Gastroesophageal sphincter (tissue), 4 donors: ENCODE data around the gene CLTC. TPM values are rescaled to one million over a fixed set of nuclear protein-coding genes. Genes with fewer than 3 reads are reported as not detected.

Experiments
- ATAC-seq: fragments of 150-250 bp; one replicate; pipeline ENCODE4 v1.9.1; 2016; ENCODE audit warnings: mild to moderate bottlenecking, moderate library complexity
- H3K27ac ChIP-seq, 4 donors: fragments of 200-600 bp; sonication (generic) in 3 of 4; 1 replicate in 3 of 4; 2 replicates in 1 of 4; pipeline ENCODE4 v1.5.1; 2016 to 2019
- H3K27me3 ChIP-seq: fragments of 200-600 bp; sonication (generic); one replicate; pipeline ENCODE4 v1.5.1; 2019
- H3K36me3 ChIP-seq, 2 donors: fragments of 200-600 bp; sonication (generic); one replicate each; pipeline ENCODE4 v1.5.1; 2019; ENCODE audit warnings: control low read depth in 1 of 2
- H3K4me1 ChIP-seq, 3 donors: fragments of 200-600 bp; sonication (generic); 1 replicate in 2 of 3; 2 replicates in 1 of 3; pipeline ENCODE4 v1.5.1; 2016 to 2019; ENCODE audit warnings: control low read depth in 2 of 3
- H3K4me3 ChIP-seq, 2 donors: fragments of 200-600 bp; sonication (generic); one replicate each; pipeline ENCODE4 v1.5.1; 2019; ENCODE audit warnings: mild to moderate bottlenecking in 1 of 2, moderate library complexity in 1 of 2
- H3K9me3 ChIP-seq, 3 donors: fragments of 200-600 bp; sonication (generic); one replicate each; pipeline ENCODE4 v1.5.1; 2017 to 2019; ENCODE audit warnings: control low read depth in 2 of 3
- CTCF ChIP-seq, 4 experiments: fragments of 200-600 bp in 2 of 4; fragments of 450-650 bp in 2 of 4; sonication (generic) in 1 of 4; IDR thresholded peaks; one replicate each; pipeline ENCODE4 v1.5.1; 2017 to 2019; ENCODE audit warnings: antibody characterized with exemption in 4 of 4, mild to moderate bottlenecking in 2 of 4, moderate library complexity in 2 of 4
- EP300 ChIP-seq: sonication (generic); formaldehyde crosslinking; IDR thresholded peaks from one replicate; pipeline ENCODE4 v1.6.1; 2017; ENCODE audit warnings: antibody characterized with exemption, mild to moderate bottlenecking
- POLR2A ChIP-seq, 2 donors: fragments of 450-650 bp; IDR thresholded peaks; one replicate each; pipeline ENCODE4 v1.6.1; 2017; ENCODE audit warnings: antibody characterized with exemption in 2 of 2, mild to moderate bottlenecking in 2 of 2, moderate library complexity in 1 of 2
- POLR2AphosphoS5 ChIP-seq: sonication (generic); formaldehyde crosslinking; IDR thresholded peaks from one replicate; pipeline ENCODE4 v1.6.1; 2017; ENCODE audit warnings: antibody characterized with exemption
- WGBS, 2 donors: methylation state at CpG; one replicate each; pipeline ENCODE4 v1.1.5; 2018; ENCODE audit warnings: low coverage in 1 of 2; 5-methylcytosine and 5-hydroxymethylcytosine counted together
- total RNA-seq, 4 donors: library from RNA; depleted of rRNA; stranded (reverse); fragments of >200 nt; gene quantifications; one replicate each; pipeline ENCODE4 v1.1.0, GENCODE V29; 2016

Gene CLTC
- total RNA-seq, 4 donors from 2014 or later = 290 to 342 (median 317) TPM

- peaks cover 0 to 16% (median 8%) of the 10 kb centered on the region in 3 donors for H3K4me1 ChIP-seq
- ATAC-seq = no peak
- H3K27me3 ChIP-seq = no peaks in the 10 kb centered on the region
- H3K4me3 ChIP-seq = no peak overlapping the region
- 78 to 82% methylated on average over 5 of the region's 5 CpGs for WGBS, 2 donors
- H3K36me3 ChIP-seq = peaks cover 22 to 96% of the 10 kb centered on the region in 2 donors
- no peak overlapping the region for H3K27ac ChIP-seq
- no peaks in the 10 kb centered on the region for H3K9me3 ChIP-seq
- TF ChIP-seq CTCF (IDR thresholded peaks at IDR 0.05) (no peak), POLR2A (IDR thresholded peaks at IDR 0.05) (no peak), EP300 (no peak)
Measured at GRCh38 chr17:59666235-59666634, 46.5 kb downstream of the CLTC start.

GRCh38 chr17:59668816-59669215 lies 49.1 kb downstream of the CLTC start:
- Histone ChIP-seq H3K4me1 (peaks cover 0 to 16% (median 8%) of the 10 kb centered on the region in 3 donors), H3K27ac (no peak overlapping the region), H3K27me3 (no peaks in the 10 kb centered on the region), H3K36me3 (peaks cover 10 to 89% of the 10 kb centered on the region in 2 donors), H3K9me3 (no peaks in the 10 kb centered on the region), H3K4me3 (no peak overlapping the region)
- ATAC-seq = no peak
- 17 to 42% methylated on average over 3 of the region's 3 CpGs for WGBS, 2 donors
- TF ChIP-seq CTCF (IDR thresholded peaks at IDR 0.05) (no peak), POLR2A (IDR thresholded peaks at IDR 0.05) (no peak), POLR2AphosphoS5 (no peak), EP300 (no peak)

- H3K27ac ChIP-seq = no peak overlapping the region
- H3K9me3 ChIP-seq = no peaks in the 10 kb centered on the region
- H3K4me3 ChIP-seq = no peak overlapping the region
- TF ChIP-seq POLR2AphosphoS5 = no peak
- TF ChIP-seq CTCF (IDR thresholded peaks at IDR 0.05) = no peak
- TF ChIP-seq POLR2A (IDR thresholded peaks at IDR 0.05) = no peak
- no peak for TF ChIP-seq EP300
- H3K27me3 ChIP-seq = no peaks in the 10 kb centered on the region
- no peak for ATAC-seq
- 60 to 91% methylated on average over 1 of the region's 1 CpG for WGBS, 2 donors
- peaks cover 7 to 89% of the 10 kb centered on the region in 2 donors for H3K36me3 ChIP-seq
- peaks cover 0 to 16% (median 8%) of the 10 kb centered on the region in 3 donors for H3K4me1 ChIP-seq
Measured at GRCh38 chr17:59669411-59669810, 49.7 kb downstream of the CLTC start.

- H3K4me1 ChIP-seq = peaks cover 0 to 16% (median 8%) of the 10 kb centered on the region in 3 donors
- ATAC-seq = no peak
- no peak overlapping the region for H3K4me3 ChIP-seq
- no peaks in the 10 kb centered on the region for H3K27me3 ChIP-seq
- no peaks in the 10 kb centered on the region for H3K9me3 ChIP-seq
- H3K36me3 ChIP-seq = peaks cover 4 to 89% of the 10 kb centered on the region in 2 donors
- TF ChIP-seq CTCF (IDR thresholded peaks at IDR 0.05) (no peak), POLR2AphosphoS5 (no peak), EP300 (no peak), POLR2A (IDR thresholded peaks at IDR 0.05) (no peak)
- 100% methylated on average over 1 of the region's 1 CpG for WGBS, 2 donors
- no peak overlapping the region for H3K27ac ChIP-seq
Measured at GRCh38 chr17:59669944-59670343, 50.2 kb downstream of the CLTC start.

- Histone ChIP-seq H3K4me3 (no peak overlapping the region), H3K4me1 (peaks cover 0 to 16% (median 8%) of the 10 kb centered on the region in 3 donors), H3K36me3 (peaks cover 0 to 89% of the 10 kb centered on the region in 2 donors), H3K27ac (no peak overlapping the region), H3K27me3 (no peaks in the 10 kb centered on the region), H3K9me3 (no peaks in the 10 kb centered on the region)
- TF ChIP-seq CTCF (IDR thresholded peaks at IDR 0.05) (no peak), POLR2AphosphoS5 (no peak), POLR2A (IDR thresholded peaks at IDR 0.05) (no peak), EP300 (no peak)
- ATAC-seq = no peak
- 88 to 100% methylated on average over 1 of the region's 1 CpG for WGBS, 2 donors
Measured at GRCh38 chr17:59671386-59671785, 51.7 kb downstream of the CLTC start.
